Heart right ventricle (tissue), 16 donors: ENCODE results near the gene MCL1. TPM values are rescaled to one million over a fixed set of nuclear protein-coding genes. Genes with fewer than 3 reads are reported as not detected.
A peak's percentile ranks its signal among the peaks of the same experiment; 100 is the strongest.

Experiments
- ATAC-seq, 8 donors: fragments of 200-7000 bp; cut with Tn5 transposase; one replicate each; pipeline ENCODE4 v1.9.1; 2020; ENCODE audit warnings: mild to moderate bottlenecking in 8 of 8, moderate library complexity in 8 of 8, moderate number of reproducible peaks in 1 of 8
- DNase-seq, 2 donors: peaks; one replicate each; pipeline ENCODE4 v3.0.0-alpha.2; 2020
- H3K27ac ChIP-seq, 10 donors: fragments of 200-600 bp; sonication (generic) in 2 of 10; one replicate each; pipeline versions ENCODE4 v1.5.0 to v1.8.0; 2020 to 2022; ENCODE audit warnings: mild to moderate bottlenecking in 3 of 10
- H3K27me3 ChIP-seq, 7 donors: fragments of 200-600 bp; one replicate each; pipeline ENCODE4 v1.8.0; 2021 to 2022; ENCODE audit warnings: mild to moderate bottlenecking in 2 of 7
- H3K36me3 ChIP-seq, 9 donors: fragments of 200-600 bp; sonication (generic) in 1 of 9; one replicate each; pipeline versions ENCODE4 v1.5.0 to v1.8.0; 2020 to 2022; ENCODE audit warnings: mild to moderate bottlenecking in 2 of 9
- H3K4me1 ChIP-seq, 9 donors: fragments of 200-600 bp; sonication (generic) in 1 of 9; one replicate each; pipeline versions ENCODE4 v1.5.0 to v1.8.0; 2020 to 2022; ENCODE audit warnings: mild to moderate bottlenecking in 4 of 9
- H3K4me3 ChIP-seq, 10 donors: fragments of 200-600 bp; sonication (generic) in 2 of 10; one replicate each; pipeline versions ENCODE4 v1.5.0 to v1.8.0; 2020 to 2022; ENCODE audit warnings: mild to moderate bottlenecking in 7 of 10, moderate library complexity in 2 of 10
- H3K9me3 ChIP-seq, 11 donors: fragments of 200-600 bp in 10 of 11; sonication (generic) in 2 of 11; one replicate each; pipeline versions ENCODE4 v1.5.0 to v1.8.0; 2013 to 2022; ENCODE audit warnings: mild to moderate bottlenecking in 2 of 11, control low read depth in 1 of 11, moderate library complexity in 1 of 11
- CTCF ChIP-seq, 9 donors: fragments of 200-600 bp; sonication (generic) in 2 of 9; IDR thresholded peaks; one replicate each; pipeline versions ENCODE4 v1.5.0 to v1.8.0; 2021 to 2022; ENCODE audit warnings: antibody characterized with exemption in 9 of 9, mild to moderate bottlenecking in 5 of 9, moderate library complexity in 1 of 9
- WGBS, 2 donors: extraction: QIAGEN DNeasy Blood & Tissue Kit; methylation state at CpG; one replicate each; pipeline ENCODE4 v1.1.7; 2013; ENCODE audit warnings: inconsistent platforms in 1 of 2; 5-methylcytosine and 5-hydroxymethylcytosine counted together
- intact Hi-C, 10 donors: fragments of 100-400 bp; cut with DNase I; formaldehyde crosslinking; loops; one replicate each; pipeline versions ENCODE4 v1.11.1 to v1.14.2; 2022
- polyA plus RNA-seq, 2 donors: library from polyadenylated mRNA; stranded (reverse); fragments of 200-250 nt; gene quantifications; one replicate each; pipeline ENCODE4 v1.2.3, GENCODE V29; 2013
- total RNA-seq, 10 donors: library from RNA; stranded (reverse); fragmentation: NEBNext Ultra II Directional in 3 of 10; extraction: Animal tissue kit (Norgen Biotek cat#: 25700) in 3 of 10; gene quantifications; one replicate each; pipeline versions ENCODE4 v1.2.1 to v1.2.4, GENCODE V29; 2021 to 2023
- donor health status: Arrhythmogenic right ventricular cardiomyopathy.
- donor health status: ischemic (EF 13 %, LVEDD 7.1; RV severe dilation, severe dysfunction).
- donor health status: healthy with polysubstance abuse.
- donor health status: DM: no; HTN: yes; CAD: no.
- donor health status: DM: no; HTN: no; CAD: no.
- donor health status: ischemic (EF 25% LVEDD 6.9; RV normal size, moderate dysfunction).
- donor health status: ischemic (EF 25% LVEDD 5.7; RV mildly dilated, moderate dysfunction).
- donor health status: healthy.
- donor health status: DM: yes; HTN: yes; CAD: no.
- donor health status: Ischemic cardiomyopathy.
- donor health status: ischemic (EF 35%, LVEDD 5.7; RV mildly dilated, moderate dysfunction).
- donor health status: nonischemic (EF 11% LVEDD 7.7; RV severe dilation, severe dysfunction).
- donor health status: DM: yes; HTN: yes; CAD: no.
- donor health status: PGD.
- donor health status: ischemic (EF 29% LVEDD 5.4; RV normal size, mild dysfunction).
- donor health status: nonischemic (EF 23%, LVEDD 6.1; RV moderate dilation, normal function).

Gene MCL1
- total and polyA plus RNA-seq, 12 donors: 54.3 to 155 (median 115) TPM

GRCh38 chr1:150561974-150562445 lies 17.4 kb downstream of the MCL1 start:
- peaks cover 50 to 88% (median 78%) of the 10 kb centered on the region in 9 donors for H3K4me1 ChIP-seq
- no peaks in the 10 kb centered on the region for H3K9me3 ChIP-seq
- ATAC-seq: peak; percentile 80 to 91 (median 88)
- peaks cover 0 to 20% (median 0%) of the 10 kb centered on the region in 9 donors for H3K36me3 ChIP-seq
- WGBS, 2 donors: 1% methylated on average over 17 to 18 of the region's 18 CpGs
- H3K4me3 ChIP-seq: peak overlapping the region; percentile 43 to 64 (median 58)
- H3K27ac ChIP-seq: peak overlapping the region; percentile 91 to 100 (median 100)
- DNase-seq: peak; percentile 94 to 95
- TF ChIP-seq CTCF (IDR thresholded peaks at IDR 0.05): no peak
- intact Hi-C loops: loop anchor here (1.0 to 10.0 kb wide), 16 partner anchors 15 to 253 kb away; partner anchors contain the start of genes MCL1 (in 4 of the 10), ENSA (in 2 of the 10), GOLPH3L (in 2 of the 10) and CTSK (in 1 of the 10)
- no peaks in the 10 kb centered on the region for H3K27me3 ChIP-seq

- H3K36me3 ChIP-seq: peaks cover 0 to 26% (median 0%) of the 10 kb centered on the region in 9 donors
- ATAC-seq (peak; percentile 85 to 91 (median 90)), DNase-seq (peak; percentile 93 to 95)
- no peaks in the 10 kb centered on the region for H3K9me3 ChIP-seq
- peak overlapping the region; percentile 91 to 100 (median 100) for H3K27ac ChIP-seq
- intact Hi-C loops: loop anchor here (1.0 to 10.0 kb wide), 16 partner anchors 16 to 253 kb away; partner anchors contain the start of genes MCL1 (in 4 of the 10), ENSA (in 2 of the 10), GOLPH3L (in 2 of the 10) and CTSK (in 1 of the 10)
- H3K27me3 ChIP-seq: no peaks in the 10 kb centered on the region
- peak overlapping the region; percentile 43 to 64 (median 58) for H3K4me3 ChIP-seq
- peak in 3 of 9 donors; percentile 12 to 45 (median 27) for TF ChIP-seq CTCF (IDR thresholded peaks at IDR 0.05)
- peaks cover 44 to 82% (median 72%) of the 10 kb centered on the region in 9 donors for H3K4me1 ChIP-seq
- 0% methylated on average over 32 of the region's 32 CpGs for WGBS, 2 donors
Measured at GRCh38 chr1:150561254-150561973, 18.0 kb downstream of the MCL1 start.

GRCh38 chr1:150560576-150561253 lies 18.7 kb downstream of the MCL1 start:
- intact Hi-C loops: loop anchor here (1.0 to 10.0 kb wide), 16 partner anchors 17 to 254 kb away; partner anchors contain the start of genes MCL1 (in 4 of the 10), ENSA (in 2 of the 10), GOLPH3L (in 2 of the 10) and CTSK (in 1 of the 10)
- Histone ChIP-seq H3K9me3 (no peaks in the 10 kb centered on the region), H3K36me3 (peaks cover 0 to 33% (median 0%) of the 10 kb centered on the region in 9 donors), H3K27me3 (no peaks in the 10 kb centered on the region), H3K4me3 (peak overlapping the region; percentile 43 to 64 (median 58)), H3K4me1 (peaks cover 40 to 75% (median 65%) of the 10 kb centered on the region in 9 donors), H3K27ac (peak overlapping the region; percentile 91 to 100 (median 100))
- ATAC-seq (peak; percentile 46 to 71 (median 60)), DNase-seq (peak; percentile 87 to 91)
- TF ChIP-seq CTCF (IDR thresholded peaks at IDR 0.05): peak; percentile 80 to 93 (median 87)
- 15 to 16% methylated on average over 17 of the region's 17 CpGs for WGBS, 2 donors
